HG02610 (cell line): ENCODE measurements around the gene PLS1.
"Not testable (repeated sequence)": the region's sequence is repeated elsewhere in the genome, so short reads cannot be mapped to it uniquely, and the experiment has no call there.

Experiments
- ATAC-seq: cut with Tn5 transposase; IDR thresholded peaks from one replicate; pipeline ENCODE4 v1.9.1; 2021; ENCODE audit warnings: mild to moderate bottlenecking, moderate library complexity; ENCODE audit not compliant: unreplicated experiment

PLS1 gene

GRCh38 chr3:142595141-142595540 lies 1.1 kb upstream of the PLS1 start:
- ATAC-seq = no peak

- ATAC-seq = no peak
These were observed 627 bp upstream of the PLS1 start for GRCh38 chr3:142595581-142595950.

- no peak for ATAC-seq
These were observed 514 bp downstream of the PLS1 start for GRCh38 chr3:142596726-142597088.

GRCh38 chr3:142597906-142598305 lies 1.7 kb downstream of the PLS1 start:
- ATAC-seq = no peak

GRCh38 chr3:142601713-142602112 lies 5.5 kb downstream of the PLS1 start:
- ATAC-seq = no peak

- ATAC-seq = no peak
These were observed 6.6 kb downstream of the PLS1 start for GRCh38 chr3:142602619-142603385.

GRCh38 chr3:142603386-142603705 lies 7.2 kb downstream of the PLS1 start:
- not testable (repeated sequence) for ATAC-seq

- no peak for ATAC-seq
These were observed 8.7 kb downstream of the PLS1 start for GRCh38 chr3:142604940-142605339.

GRCh38 chr3:142608631-142609030 lies 12.4 kb downstream of the PLS1 start:
- ATAC-seq = no peak

GRCh38 chr3:142609136-142609535 lies 12.9 kb downstream of the PLS1 start:
- ATAC-seq = no peak

GRCh38 chr3:142611206-142611605 lies 15.0 kb downstream of the PLS1 start:
- no peak for ATAC-seq

- no peak for ATAC-seq
These were observed 17.3 kb downstream of the PLS1 start for GRCh38 chr3:142613491-142613890.

GRCh38 chr3:142614059-142614626 lies 17.9 kb downstream of the PLS1 start:
- ATAC-seq = no peak

- ATAC-seq = no peak
These were observed 19.0 kb downstream of the PLS1 start for GRCh38 chr3:142615171-142615570.

- ATAC-seq = no peak
These were observed 22.8 kb downstream of the PLS1 start for GRCh38 chr3:142618917-142619461.

GRCh38 chr3:142622405-142622804 lies 26.2 kb downstream of the PLS1 start:
- no peak for ATAC-seq

GRCh38 chr3:142623194-142623593 lies 27.0 kb downstream of the PLS1 start:
- no peak for ATAC-seq

- ATAC-seq = no peak
These were observed 28.4 kb downstream of the PLS1 start for GRCh38 chr3:142624341-142625152.

GRCh38 chr3:142625153-142625440 lies 28.9 kb downstream of the PLS1 start:
- ATAC-seq = no peak

- ATAC-seq = no peak
These were observed 30.8 kb downstream of the PLS1 start for GRCh38 chr3:142626971-142627370.

- ATAC-seq = no peak
These were observed 32.6 kb downstream of the PLS1 start for GRCh38 chr3:142628801-142629200.

- ATAC-seq = no peak
These were observed 36.9 kb downstream of the PLS1 start for GRCh38 chr3:142633073-142633472.
